GM12878 (cell line): ENCODE measurements around the gene DUSP10. TPM values are rescaled to one million over a fixed set of nuclear protein-coding genes. Genes with fewer than 3 reads are reported as not detected.
A peak's percentile ranks its signal among the peaks of the same experiment; 100 is the strongest.

Source experiments
- ASH2L ChIP-seq: fragments of 300-600, 200-600 bp; sonication (generic); IDR thresholded peaks from 2 replicates; pipeline ENCODE4 v1.6.1; 2017; ENCODE audit warnings: low read depth, mild to moderate bottlenecking, borderline replicate concordance
- ATF7 ChIP-seq: fragments of 450-650 bp; IDR thresholded peaks from 2 replicates; pipeline ENCODE4 v1.6.1; 2016; ENCODE audit warnings: low read depth, mild to moderate bottlenecking
- BCL11A ChIP-seq: IDR thresholded peaks from 2 replicates; pipeline ENCODE4 v1.6.1; 2011; ENCODE audit warnings: low read depth, low read length
- CEBPB ChIP-seq, 2 experiments: fragments of 150-350 bp in 1 of 2; IDR thresholded peaks; 2 replicates each; pipeline ENCODE4 v1.6.1; 2012 to 2014; ENCODE audit warnings: low read depth in 2 of 2, low read length in 2 of 2, borderline replicate concordance in 1 of 2, inconsistent platforms in 1 of 2
- DPF2 ChIP-seq: fragments of 450-650 bp; IDR thresholded peaks from 2 replicates; pipeline ENCODE4 v1.6.1; 2017; ENCODE audit warnings: mild to moderate bottlenecking
- FOXM1 ChIP-seq: IDR thresholded peaks from 2 replicates; pipeline ENCODE4 v1.6.1; 2012; ENCODE audit warnings: low read depth, mild to moderate bottlenecking, inconsistent platforms, low read length, moderate library complexity
- IKZF1 ChIP-seq: fragments of 450-650 bp; conservative IDR thresholded peaks from 2 replicates; pipeline ENCODE4 v1.6.1; 2017; ENCODE audit warnings: antibody characterized with exemption, mild to moderate bottlenecking
- JUND ChIP-seq: IDR thresholded peaks from 2 replicates; pipeline ENCODE4 v1.6.1; 2012; ENCODE audit warnings: low read depth, mild to moderate bottlenecking, low read length, improper control_type of control experiment, moderate library complexity
- NR2F1 ChIP-seq: fragments of 450-650 bp; conservative IDR thresholded peaks from 2 replicates; pipeline ENCODE4 v1.6.1; 2017; ENCODE audit warnings: mild to moderate bottlenecking
- PAX5 ChIP-seq: IDR thresholded peaks from 2 replicates; pipeline ENCODE4 v1.6.1; 2011; ENCODE audit warnings: low read depth, low read length, borderline replicate concordance
- POU2F2 ChIP-seq: IDR thresholded peaks from 3 replicates; pipeline ENCODE4 v1.6.1; 2011; ENCODE audit warnings: low read depth, mild to moderate bottlenecking, low read length, borderline replicate concordance
- RAD21 ChIP-seq: IDR thresholded peaks from 2 replicates; pipeline ENCODE4 v1.6.1; 2011; ENCODE audit warnings: mild to moderate bottlenecking, low read depth, low read length, moderate library complexity; ENCODE audit not compliant: insufficient read depth
- RUNX3 ChIP-seq: IDR thresholded peaks from 2 replicates; pipeline ENCODE4 v1.6.1; 2012; ENCODE audit warnings: low read length, inconsistent platforms
- SIX5 ChIP-seq: IDR thresholded peaks from 2 replicates; pipeline ENCODE4 v1.6.1; 2011; ENCODE audit warnings: mild to moderate bottlenecking, low read depth, low read length, moderate library complexity; ENCODE audit not compliant: severe bottlenecking
- SMAD1 ChIP-seq: fragments of 450-650 bp; IDR thresholded peaks from 2 replicates; pipeline ENCODE4 v1.6.1; 2018; ENCODE audit warnings: mild to moderate bottlenecking, low read depth; ENCODE audit not compliant: partially characterized antibody
- SMC3 ChIP-seq: IDR thresholded peaks from 2 replicates; pipeline ENCODE4 v1.6.1; 2011; ENCODE audit warnings: low read length, improper control_type of control experiment, borderline replicate concordance
- SP1 ChIP-seq: IDR thresholded peaks from one replicate; pipeline ENCODE4 v1.6.1; 2011; ENCODE audit warnings: low read depth, low read length
- polyA plus RNA-seq, 11 experiments: library from polyadenylated mRNA; depleted of rRNA in 4 of 11; unstranded in 6 of 11; stranded (reverse) in 5 of 11; fragments of >200 nt; fragmentation: Nextera tagmentation in 4 of 11; fragmentation: Illumina TruSeq in 1 of 11; extraction: Ambion mirVana in 4 of 11; extraction: Trizol in 1 of 11; gene quantifications; 1 replicate in 1 of 11; 2 replicates in 10 of 11; pipeline versions ENCODE4 v1.2.1 to v1.2.3, GENCODE V29; 2011 to 2016; ENCODE audit warnings: inconsistent platforms in 2 of 11, missing spikeins in 2 of 11, low read depth in 1 of 11
- total RNA-seq, 4 experiments: library from RNA; depleted of rRNA in 3 of 4; stranded (reverse); fragments of >200 nt in 3 of 4; fragmentation: Illumina TruSeq in 1 of 4; extraction: Trizol in 1 of 4; gene quantifications; 2 replicates each; pipeline versions ENCODE4 v1.2.1 to v1.2.3, GENCODE V29; 2013 to 2021
- TF ChIP-seq, protein P1 (sequence below): fragments of 450-650 bp; IDR thresholded peaks from 2 replicates; pipeline ENCODE4 v1.6.1; 2017; ENCODE audit warnings: mild to moderate bottlenecking, low read depth, inconsistent platforms; ENCODE audit not compliant: poor library complexity, severe bottlenecking
- TF ChIP-seq, protein P2 (sequence below): fragments of 450-650 bp; conservative IDR thresholded peaks from 2 replicates; pipeline ENCODE4 v1.6.1; 2017; ENCODE audit warnings: mild to moderate bottlenecking, moderate library complexity
- TF ChIP-seq, protein P3 (sequence below): IDR thresholded peaks from 2 replicates; pipeline ENCODE4 v1.6.1; 2012; ENCODE audit warnings: improper control_type of control experiment, low read depth, low read length; ENCODE audit not compliant: insufficient replicate concordance
- TF ChIP-seq, protein P4 (sequence below): IDR thresholded peaks from 2 replicates; pipeline ENCODE4 v1.6.1; 2012; ENCODE audit warnings: low read depth, low read length, improper control_type of control experiment

Gene DUSP10
- total and polyA plus RNA-seq, 10 of the 15 experiments (the other 5 are each of a cell fraction or from before 2014, with no cell fraction given): 20.3 to 38.4 (median 27.8) TPM

DNA sequence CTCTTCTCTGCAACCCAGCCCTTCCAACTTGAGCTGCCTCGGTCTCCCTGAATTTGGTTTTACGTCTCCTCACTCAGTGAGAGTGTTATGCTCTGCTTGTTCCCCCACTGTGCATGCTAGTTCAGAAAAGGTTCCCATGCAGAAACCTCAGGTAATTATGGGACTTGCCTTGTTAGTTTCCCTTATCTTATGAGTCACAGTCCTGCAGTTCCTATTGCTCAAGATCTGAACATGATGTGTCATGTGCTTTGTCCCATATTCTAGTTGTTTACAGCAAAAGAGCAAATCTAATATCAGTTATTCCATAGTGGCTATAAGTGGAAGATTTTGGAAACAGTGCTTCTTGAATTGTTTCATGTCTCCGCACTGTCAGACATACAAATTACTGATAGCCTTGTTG lies 74.4 kb downstream of the DUSP10 start (continued):
- TF ChIP-seq, protein P1, sequence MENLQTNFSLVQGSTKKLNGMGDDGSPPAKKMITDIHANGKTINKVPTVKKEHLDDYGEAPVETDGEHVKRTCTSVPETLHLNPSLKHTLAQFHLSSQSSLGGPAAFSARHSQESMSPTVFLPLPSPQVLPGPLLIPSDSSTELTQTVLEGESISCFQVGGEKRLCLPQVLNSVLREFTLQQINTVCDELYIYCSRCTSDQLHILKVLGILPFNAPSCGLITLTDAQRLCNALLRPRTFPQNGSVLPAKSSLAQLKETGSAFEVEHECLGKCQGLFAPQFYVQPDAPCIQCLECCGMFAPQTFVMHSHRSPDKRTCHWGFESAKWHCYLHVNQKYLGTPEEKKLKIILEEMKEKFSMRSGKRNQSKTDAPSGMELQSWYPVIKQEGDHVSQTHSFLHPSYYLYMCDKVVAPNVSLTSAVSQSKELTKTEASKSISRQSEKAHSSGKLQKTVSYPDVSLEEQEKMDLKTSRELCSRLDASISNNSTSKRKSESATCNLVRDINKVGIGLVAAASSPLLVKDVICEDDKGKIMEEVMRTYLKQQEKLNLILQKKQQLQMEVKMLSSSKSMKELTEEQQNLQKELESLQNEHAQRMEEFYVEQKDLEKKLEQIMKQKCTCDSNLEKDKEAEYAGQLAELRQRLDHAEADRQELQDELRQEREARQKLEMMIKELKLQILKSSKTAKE: peak; percentile 55
- peak; percentile 51; the same call in 1 of the 2 replicates for TF ChIP-seq NR2F1
- no peak for TF ChIP-seq SMAD1
- TF ChIP-seq SP1: peak; percentile 32
- TF ChIP-seq ASH2L: no peak
- TF ChIP-seq SMC3: no peak
- TF ChIP-seq, protein P2, sequence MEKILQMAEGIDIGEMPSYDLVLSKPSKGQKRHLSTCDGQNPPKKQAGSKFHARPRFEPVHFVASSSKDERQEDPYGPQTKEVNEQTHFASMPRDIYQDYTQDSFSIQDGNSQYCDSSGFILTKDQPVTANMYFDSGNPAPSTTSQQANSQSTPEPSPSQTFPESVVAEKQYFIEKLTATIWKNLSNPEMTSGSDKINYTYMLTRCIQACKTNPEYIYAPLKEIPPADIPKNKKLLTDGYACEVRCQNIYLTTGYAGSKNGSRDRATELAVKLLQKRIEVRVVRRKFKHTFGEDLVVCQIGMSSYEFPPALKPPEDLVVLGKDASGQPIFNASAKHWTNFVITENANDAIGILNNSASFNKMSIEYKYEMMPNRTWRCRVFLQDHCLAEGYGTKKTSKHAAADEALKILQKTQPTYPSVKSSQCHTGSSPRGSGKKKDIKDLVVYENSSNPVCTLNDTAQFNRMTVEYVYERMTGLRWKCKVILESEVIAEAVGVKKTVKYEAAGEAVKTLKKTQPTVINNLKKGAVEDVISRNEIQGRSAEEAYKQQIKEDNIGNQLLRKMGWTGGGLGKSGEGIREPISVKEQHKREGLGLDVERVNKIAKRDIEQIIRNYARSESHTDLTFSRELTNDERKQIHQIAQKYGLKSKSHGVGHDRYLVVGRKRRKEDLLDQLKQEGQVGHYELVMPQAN: no peak
- peak; percentile 80 for TF ChIP-seq PAX5
- peak; percentile 78 for TF ChIP-seq IKZF1
- peak; percentile 72; the same call in 1 of the 3 replicates for TF ChIP-seq POU2F2
- peak in 1 of 2 experiments; percentile 87; a peak in 2 of 4 replicates for TF ChIP-seq CEBPB (IDR thresholded peaks at IDR 0.05; ENCODE audit: borderline replicate concordance in 1 of 2, low read depth in 2 of 2, low read length in 2 of 2)
- TF ChIP-seq, protein P3, sequence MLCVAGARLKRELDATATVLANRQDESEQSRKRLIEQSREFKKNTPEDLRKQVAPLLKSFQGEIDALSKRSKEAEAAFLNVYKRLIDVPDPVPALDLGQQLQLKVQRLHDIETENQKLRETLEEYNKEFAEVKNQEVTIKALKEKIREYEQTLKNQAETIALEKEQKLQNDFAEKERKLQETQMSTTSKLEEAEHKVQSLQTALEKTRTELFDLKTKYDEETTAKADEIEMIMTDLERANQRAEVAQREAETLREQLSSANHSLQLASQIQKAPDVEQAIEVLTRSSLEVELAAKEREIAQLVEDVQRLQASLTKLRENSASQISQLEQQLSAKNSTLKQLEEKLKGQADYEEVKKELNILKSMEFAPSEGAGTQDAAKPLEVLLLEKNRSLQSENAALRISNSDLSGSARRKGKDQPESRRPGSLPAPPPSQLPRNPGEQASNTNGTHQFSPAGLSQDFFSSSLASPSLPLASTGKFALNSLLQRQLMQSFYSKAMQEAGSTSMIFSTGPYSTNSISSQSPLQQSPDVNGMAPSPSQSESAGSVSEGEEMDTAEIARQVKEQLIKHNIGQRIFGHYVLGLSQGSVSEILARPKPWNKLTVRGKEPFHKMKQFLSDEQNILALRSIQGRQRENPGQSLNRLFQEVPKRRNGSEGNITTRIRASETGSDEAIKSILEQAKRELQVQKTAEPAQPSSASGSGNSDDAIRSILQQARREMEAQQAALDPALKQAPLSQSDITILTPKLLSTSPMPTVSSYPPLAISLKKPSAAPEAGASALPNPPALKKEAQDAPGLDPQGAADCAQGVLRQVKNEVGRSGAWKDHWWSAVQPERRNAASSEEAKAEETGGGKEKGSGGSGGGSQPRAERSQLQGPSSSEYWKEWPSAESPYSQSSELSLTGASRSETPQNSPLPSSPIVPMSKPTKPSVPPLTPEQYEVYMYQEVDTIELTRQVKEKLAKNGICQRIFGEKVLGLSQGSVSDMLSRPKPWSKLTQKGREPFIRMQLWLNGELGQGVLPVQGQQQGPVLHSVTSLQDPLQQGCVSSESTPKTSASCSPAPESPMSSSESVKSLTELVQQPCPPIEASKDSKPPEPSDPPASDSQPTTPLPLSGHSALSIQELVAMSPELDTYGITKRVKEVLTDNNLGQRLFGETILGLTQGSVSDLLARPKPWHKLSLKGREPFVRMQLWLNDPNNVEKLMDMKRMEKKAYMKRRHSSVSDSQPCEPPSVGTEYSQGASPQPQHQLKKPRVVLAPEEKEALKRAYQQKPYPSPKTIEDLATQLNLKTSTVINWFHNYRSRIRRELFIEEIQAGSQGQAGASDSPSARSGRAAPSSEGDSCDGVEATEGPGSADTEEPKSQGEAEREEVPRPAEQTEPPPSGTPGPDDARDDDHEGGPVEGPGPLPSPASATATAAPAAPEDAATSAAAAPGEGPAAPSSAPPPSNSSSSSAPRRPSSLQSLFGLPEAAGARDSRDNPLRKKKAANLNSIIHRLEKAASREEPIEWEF: peak; percentile 75
- TF ChIP-seq JUND: peak; percentile 46; the same call in 1 of the 2 replicates
- peak; percentile 85 for TF ChIP-seq RUNX3
- TF ChIP-seq, protein P4, sequence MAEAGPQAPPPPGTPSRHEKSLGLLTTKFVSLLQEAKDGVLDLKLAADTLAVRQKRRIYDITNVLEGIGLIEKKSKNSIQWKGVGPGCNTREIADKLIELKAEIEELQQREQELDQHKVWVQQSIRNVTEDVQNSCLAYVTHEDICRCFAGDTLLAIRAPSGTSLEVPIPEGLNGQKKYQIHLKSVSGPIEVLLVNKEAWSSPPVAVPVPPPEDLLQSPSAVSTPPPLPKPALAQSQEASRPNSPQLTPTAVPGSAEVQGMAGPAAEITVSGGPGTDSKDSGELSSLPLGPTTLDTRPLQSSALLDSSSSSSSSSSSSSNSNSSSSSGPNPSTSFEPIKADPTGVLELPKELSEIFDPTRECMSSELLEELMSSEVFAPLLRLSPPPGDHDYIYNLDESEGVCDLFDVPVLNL: no peak
- peak; percentile 8 for TF ChIP-seq SIX5
- TF ChIP-seq RAD21: 0 out of 2 replicates have a peak, but pooled peaks have one; percentile 19
- TF ChIP-seq DPF2: peak; percentile 82
- peak; percentile 74 for TF ChIP-seq ATF7
- peak; percentile 95 for TF ChIP-seq BCL11A
- TF ChIP-seq FOXM1: 0 out of 2 replicates have a peak, but pooled peaks have one; percentile 17
